Activated gamma-delta T cell (primary cell): ENCODE measurements around the gene SESTD1.
"Not testable (repeated sequence)": the region's sequence is repeated elsewhere in the genome, so short reads cannot be mapped to it uniquely, and the experiment has no call there.

Source experiments
- DNase-seq: peaks from one replicate; lab custom pipeline; 2025; lab: John Stamatoyannopoulos, UW

The SESTD1 gene

DNA sequence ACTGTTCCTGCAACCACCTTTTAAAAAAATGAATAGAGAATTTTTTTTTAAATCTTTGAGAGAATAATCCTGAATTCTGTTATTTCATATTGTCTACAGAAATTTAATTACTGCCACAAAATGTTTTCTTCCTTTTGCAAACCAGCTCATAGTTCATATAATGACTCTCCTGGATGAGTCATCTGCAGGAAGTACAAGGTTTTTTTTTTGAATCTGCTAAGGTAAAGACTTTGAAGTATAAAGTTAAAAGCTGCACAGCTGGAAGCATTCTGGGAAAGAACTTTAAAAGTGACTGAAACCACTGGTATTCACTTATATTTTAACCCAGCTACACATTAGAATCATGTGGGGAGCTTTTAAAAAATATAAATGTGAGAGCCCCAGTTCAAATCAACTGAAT, 25.4 kb downstream of the SESTD1 start:
- DNase-seq: no peak

DNA sequence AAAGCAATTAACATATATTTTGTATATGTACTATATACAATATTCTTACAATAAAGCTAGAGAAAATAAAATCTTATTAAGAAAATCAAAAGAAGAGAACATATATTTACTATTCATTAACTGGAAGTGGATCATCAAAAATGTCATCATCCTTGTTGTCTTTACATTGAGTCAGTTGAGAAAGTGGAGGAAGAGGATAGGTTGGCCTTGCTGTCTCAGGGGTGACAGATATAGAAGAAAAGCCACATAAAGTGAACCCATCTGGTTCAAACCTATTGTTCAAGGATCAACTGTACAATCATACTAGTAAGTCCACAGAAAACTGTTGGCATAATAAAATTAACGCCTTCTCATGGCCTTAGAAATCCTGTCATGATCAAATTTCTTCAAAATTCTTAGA, 26.6 kb downstream of the SESTD1 start:
- DNase-seq: no peak

GRCh38 chr2:179237209-179237946, 27.3 kb downstream of the SESTD1 start:
- DNase-seq: no peak

DNA sequence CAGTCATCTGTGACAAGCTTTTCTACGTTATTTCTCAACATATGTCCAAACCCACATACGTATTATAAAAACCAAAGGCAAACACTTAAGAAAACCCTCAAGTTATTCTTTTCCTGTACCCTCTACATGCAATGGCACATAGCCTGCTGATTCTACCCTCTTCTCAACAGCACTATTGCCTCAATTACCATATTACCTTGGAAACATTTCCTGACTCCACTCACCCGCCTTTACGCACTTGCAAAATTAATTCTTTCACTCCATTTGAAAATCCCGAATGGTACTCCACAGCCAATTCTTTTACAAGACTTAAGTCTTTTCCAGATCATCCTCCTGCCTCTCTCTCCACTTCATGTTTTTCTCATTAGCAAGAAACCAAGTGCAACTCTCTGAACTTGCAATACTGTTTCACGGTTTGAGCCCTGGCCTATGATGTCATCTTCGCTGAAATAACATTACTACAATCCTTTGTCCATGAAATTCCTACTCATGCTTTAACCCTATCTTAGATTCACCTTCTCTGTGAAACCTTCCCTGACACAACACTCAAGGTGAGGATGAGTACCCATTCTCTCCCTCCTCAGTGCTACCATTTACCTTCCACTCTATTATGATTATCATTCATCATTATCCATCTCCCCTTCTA, 29.0 kb downstream of the SESTD1 start:
- DNase-seq: no peak

- no peak for DNase-seq
Measured at GRCh38 chr2:179234658-179235240, 29.9 kb downstream of the SESTD1 start.

DNA sequence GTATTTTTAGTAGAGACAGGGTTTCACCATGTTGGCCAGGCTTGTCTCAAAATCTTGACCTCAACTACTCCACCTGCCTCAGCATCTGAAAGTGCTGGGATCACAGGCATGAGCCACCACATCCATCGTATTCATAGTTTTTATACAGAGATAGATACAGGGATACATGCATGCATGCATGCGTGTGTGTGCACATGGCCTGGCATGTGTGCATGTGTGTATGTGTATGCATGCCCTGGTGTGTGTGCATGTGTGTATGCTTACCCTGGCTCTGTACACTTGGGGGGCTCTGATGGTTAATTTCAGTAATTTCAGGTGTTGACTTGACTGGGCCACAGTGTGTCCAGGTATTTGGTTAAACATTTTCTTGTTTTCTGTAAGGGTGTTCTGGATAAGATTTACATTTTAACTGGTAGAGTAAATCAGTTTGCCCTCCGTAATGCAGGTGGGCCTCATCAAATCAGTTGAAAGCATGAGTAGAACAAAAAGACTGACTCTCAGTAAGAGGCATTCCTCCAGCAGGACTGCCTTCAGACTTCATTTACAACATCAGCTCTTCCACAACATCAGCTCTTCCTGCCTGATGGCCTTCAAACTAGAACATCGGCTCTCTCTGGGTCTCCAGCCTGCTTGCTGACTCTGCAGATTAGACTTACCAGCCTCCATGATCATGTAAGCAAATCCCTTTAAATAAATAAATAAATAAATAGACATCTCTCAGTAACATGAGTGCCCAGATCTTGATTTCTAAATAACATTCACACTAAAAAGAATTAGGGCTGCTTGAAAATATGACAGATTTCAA, 30.8 kb downstream of the SESTD1 start:
- DNase-seq: no peak

- DNase-seq: no peak
Measured at GRCh38 chr2:179233083-179233490, 31.5 kb downstream of the SESTD1 start.

DNA sequence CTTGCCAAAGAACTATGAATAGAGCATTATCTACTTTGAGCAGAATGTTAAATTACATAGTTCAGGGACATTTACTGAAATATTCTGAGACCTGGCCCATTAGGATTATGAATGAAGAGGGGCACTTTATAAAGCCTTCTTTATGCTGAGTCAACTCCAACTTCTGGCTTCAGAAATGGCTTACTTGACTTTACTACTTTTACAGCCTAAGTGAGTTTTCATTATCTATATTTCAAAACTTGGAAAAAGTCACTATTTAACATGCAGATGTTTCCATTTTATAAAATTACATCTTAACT, 37.7 kb downstream of the SESTD1 start:
- DNase-seq: no peak

GRCh38 chr2:179226203-179226960, 38.2 kb downstream of the SESTD1 start:
- DNase-seq: no peak

DNA sequence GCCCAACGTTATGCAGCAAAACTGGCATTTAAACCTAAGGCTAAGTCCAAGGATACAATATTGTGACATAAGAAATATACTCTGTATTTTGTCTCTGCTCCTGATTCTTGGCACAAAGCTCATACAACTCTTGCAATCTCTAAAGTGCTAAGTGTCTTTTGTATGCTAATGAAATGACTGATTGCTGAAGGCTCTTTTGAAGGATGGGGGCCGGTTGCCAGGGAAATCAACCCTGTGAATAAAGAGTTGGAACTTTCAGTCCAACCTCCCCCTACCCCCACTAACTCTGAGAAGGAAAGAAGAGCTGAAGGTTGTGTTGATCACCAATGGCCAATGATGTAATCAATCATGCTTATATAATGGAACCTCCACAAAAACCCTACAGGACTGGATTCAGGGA, 40.3 kb downstream of the SESTD1 start:
- DNase-seq: no peak

DNA sequence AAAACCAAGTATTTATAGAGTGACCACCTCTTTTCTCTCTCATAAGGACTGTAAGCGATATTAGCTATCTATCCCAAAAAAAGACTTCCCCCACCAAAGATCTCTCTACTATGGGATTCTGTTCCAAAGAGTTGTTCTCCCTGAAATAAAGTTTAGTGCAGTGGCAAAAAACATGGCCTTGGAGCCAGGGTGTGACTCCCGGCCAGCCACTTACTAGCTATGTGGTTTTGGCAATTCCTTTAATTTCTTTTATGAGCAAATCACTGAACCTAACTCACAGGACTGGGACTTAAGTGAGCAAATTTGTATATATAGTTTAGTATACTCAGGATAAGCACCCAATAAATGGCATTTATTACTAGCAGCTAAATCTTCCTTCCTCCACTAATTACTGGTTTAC, 42.6 kb downstream of the SESTD1 start:
- DNase-seq: no peak

GRCh38 chr2:179218848-179219594, 45.6 kb downstream of the SESTD1 start:
- DNase-seq: no peak

DNA sequence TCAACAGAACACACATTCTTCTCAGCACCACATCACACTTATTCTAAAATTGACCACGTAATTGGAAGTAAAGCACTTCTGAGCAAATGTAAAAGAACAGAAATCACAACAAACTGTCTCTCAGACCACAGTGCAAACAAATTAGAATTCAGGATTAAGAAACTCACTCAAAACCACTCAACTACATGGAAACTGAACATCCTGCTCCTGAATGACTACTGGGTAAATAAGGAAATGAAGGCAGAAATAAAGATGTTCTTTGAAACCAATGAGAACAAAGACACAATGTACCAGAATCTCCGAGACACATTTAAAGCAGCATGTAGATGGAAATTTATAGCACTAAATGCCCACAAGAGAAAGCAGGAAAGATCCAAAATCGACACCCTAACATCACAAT, 50.0 kb downstream of the SESTD1 start:
- not testable (repeated sequence) for DNase-seq

DNA sequence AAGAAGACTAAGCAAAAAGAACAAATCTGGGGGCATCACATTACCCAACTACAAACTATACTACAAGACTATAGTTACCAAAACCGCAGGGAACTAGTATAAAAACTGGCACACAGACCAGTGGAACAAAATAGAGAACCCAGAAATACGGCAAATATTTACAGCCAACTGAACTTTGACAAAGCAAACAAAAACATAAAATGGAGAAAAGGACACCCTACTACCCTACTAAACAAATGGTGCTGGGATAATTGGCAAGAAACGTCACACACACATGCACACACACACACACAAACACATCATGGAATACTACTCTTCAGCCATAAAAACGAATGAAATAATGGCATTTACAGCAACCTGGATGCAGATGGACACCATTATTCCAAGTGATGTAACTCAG, 53.3 kb downstream of the SESTD1 start:
- no peak for DNase-seq

GRCh38 chr2:179208277-179208676, 56.4 kb downstream of the SESTD1 start:
- DNase-seq: not testable (repeated sequence)

DNA sequence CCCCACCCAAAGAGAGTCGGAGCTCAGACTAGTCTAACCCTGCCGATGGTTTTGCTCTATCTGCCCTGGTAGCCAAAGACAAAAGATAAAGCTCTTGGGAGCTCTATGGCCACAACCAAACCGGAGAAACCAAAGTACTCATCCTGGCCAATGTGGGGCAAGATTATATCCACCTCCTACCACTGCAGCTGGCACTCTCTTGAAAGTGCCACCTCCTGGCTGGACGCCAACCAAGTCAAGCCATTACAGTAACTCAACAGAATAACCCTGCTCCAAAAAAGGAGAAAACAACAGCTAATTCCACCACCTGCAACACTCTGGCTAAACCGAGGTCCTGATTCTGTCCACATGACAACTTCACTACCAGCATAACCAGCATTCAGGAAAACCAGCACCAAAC, 57.6 kb downstream of the SESTD1 start:
- DNase-seq: no peak

DNA sequence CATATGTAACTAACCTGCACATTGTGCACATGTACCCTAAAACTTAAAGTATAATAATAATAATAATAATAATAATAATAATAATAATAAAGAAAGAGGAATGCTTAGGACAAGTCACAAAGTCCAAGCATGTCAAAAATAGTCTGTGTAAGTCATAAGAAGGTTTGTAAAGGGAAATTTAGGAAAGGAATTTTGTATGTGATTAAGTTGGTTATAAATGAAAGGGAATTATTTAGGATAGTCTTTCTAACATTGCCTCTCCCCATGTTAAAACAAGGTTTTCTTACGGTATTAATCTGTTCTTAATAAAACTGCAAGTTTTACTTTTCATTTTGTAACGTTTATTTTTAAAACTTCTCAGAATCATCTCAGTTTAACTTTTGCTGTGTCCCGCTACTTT, 62.8 kb downstream of the SESTD1 start:
- DNase-seq: no peak

GRCh38 chr2:179195926-179196590, 68.6 kb downstream of the SESTD1 start:
- not testable (repeated sequence) for DNase-seq

- no peak for DNase-seq
Measured at GRCh38 chr2:179195141-179195540, 69.5 kb downstream of the SESTD1 start.

GRCh38 chr2:179193759-179194394, 70.8 kb downstream of the SESTD1 start:
- no peak for DNase-seq
